Measurements from ENCODE around the gene MNT.

The MNT gene

DNA sequence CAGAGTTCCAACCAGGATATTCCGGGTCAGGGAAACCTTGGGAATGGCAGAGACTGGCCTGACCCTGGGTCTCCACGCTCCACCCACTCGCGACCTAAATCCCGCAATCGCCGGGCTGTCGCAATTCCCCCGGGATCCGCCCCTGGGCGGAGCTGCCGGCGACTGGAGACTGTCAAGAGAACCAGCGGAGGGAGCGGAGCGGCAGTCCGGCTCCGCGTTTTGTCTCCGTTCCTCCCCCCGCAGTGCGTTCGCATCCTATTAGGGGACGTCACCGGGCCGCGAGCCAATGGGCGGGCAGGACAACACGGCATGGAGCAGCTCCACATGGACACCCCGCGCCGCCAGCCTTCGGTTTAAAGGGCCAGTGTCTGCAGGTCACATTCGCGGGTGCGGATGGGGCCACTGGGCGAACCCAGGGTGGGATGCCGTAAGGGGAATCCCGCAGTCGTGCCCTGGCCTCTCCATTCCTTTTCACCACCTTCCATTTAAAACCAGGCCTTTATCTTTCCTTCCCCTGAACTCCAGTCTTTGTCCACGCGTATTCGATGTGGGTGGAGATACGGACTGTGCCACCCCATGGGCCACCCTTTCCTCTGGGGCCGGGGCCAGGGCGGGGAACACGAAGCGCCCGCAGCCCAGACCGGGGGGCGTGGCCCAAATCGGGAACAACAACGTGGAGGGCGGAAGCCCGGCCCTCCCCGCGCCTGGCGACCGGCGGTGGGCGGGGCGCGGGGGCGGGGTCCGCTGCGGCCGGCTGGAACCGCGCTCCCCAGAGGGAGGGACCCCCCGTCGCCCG is 764 bp upstream of the MNT start:
- TF ChIP-seq, protein P1, sequence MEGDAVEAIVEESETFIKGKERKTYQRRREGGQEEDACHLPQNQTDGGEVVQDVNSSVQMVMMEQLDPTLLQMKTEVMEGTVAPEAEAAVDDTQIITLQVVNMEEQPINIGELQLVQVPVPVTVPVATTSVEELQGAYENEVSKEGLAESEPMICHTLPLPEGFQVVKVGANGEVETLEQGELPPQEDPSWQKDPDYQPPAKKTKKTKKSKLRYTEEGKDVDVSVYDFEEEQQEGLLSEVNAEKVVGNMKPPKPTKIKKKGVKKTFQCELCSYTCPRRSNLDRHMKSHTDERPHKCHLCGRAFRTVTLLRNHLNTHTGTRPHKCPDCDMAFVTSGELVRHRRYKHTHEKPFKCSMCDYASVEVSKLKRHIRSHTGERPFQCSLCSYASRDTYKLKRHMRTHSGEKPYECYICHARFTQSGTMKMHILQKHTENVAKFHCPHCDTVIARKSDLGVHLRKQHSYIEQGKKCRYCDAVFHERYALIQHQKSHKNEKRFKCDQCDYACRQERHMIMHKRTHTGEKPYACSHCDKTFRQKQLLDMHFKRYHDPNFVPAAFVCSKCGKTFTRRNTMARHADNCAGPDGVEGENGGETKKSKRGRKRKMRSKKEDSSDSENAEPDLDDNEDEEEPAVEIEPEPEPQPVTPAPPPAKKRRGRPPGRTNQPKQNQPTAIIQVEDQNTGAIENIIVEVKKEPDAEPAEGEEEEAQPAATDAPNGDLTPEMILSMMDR (IDR thresholded peaks at IDR 0.05), result no peak

GRCh38 chr17:2400474-2400866 is 390 bp downstream of the MNT start:
- TF ChIP-seq, protein P1 (IDR thresholded peaks at IDR 0.05), result no peak

GRCh38 chr17:2399572-2400473 is 1.0 kb downstream of the MNT start:
- TF ChIP-seq, protein P1 (IDR thresholded peaks at IDR 0.05), result no peak

GRCh38 chr17:2398655-2399571 is 1.9 kb downstream of the MNT start:
- TF ChIP-seq, protein P1 (IDR thresholded peaks at IDR 0.05), result no peak

DNA sequence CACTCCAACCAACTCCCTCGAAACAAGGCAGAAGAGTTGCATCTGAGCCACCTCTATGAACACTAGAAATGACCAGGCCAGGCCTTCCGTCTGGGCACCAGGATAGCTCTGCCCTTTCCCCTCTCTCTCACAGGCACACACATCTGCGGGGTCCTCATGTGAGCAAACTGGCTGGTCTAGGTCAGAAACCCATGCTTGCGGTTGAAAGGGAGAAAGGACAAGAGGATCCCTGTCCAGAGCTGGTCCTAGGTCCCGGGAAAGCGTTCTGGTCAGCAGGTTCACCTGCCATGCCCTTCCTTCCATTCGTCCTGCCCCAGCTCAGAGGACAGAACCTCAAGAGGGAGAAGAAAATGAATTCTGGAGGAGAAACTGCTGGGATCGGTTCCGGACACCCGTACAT is 2.7 kb downstream of the MNT start:
- TF ChIP-seq, protein P1 (IDR thresholded peaks at IDR 0.05), result no peak

DNA sequence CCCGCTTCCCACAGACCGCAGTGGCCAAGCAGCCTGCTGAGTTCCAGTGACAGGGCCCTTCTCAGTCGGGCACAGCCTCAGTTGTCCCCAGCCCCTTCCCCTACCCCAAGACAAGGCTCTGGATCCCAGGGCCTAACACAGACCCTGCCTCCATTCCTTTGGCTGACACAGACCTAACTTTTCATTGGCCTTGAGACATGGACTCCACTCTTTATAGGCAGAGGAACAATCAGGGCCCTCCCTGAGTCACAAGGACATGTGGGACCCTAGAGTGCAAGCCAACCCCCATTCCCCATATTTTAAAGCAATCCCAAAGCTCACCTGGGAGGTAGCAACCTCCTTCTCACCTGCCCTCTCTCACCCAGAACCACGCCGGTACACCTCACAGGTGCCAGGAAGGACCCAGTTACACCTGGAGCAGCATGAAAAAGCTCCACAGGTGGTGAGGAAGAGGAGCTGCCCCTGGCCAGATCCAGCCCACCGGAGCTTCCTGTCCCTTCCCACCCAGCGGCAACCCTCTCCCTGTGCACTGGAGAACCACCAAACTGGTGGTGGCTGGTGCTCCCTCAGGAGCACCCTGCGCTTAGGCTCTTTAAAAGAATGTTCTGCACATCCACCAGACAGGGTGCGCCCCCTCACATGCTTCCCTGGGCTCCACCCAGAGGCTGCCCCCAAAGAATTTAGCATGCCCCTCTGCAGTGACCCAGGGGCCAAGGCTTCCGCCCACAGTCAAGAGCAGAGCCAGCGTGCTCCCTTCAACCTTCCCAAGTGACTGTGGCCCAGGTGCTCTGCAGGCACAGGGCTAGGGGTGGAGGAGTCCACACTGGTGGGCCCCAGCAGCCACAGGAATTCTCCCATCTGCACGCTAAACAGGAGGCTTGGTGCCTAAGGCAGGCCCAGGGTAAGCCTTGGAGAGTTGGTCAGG is 3.4 kb downstream of the MNT start:
- TF ChIP-seq, protein P1 (IDR thresholded peaks at IDR 0.05), result no peak

All from LNCAP (cell line).